Effector memory CD4-positive, alpha-beta T cell (primary cell): ENCODE results near the gene SPAAR.

ENCODE experiments used
- DNase-seq, 3 donors: peaks; one replicate each; pipeline ENCODE4 v3.0.0-alpha.2; 2020
- H3K27ac ChIP-seq: 2 replicates; pipeline ENCODE4 v1.7.0; 2013; ENCODE audit warnings: mild to moderate bottlenecking, low read length, moderate library complexity; ENCODE audit not compliant: insufficient read depth, poor library complexity, severe bottlenecking
- H3K27me3 ChIP-seq: replicated peaks from 2 replicates; pipeline ENCODE4 v1.7.0; 2013; ENCODE audit warnings: mild to moderate bottlenecking, low read length; ENCODE audit not compliant: insufficient read depth, control insufficient read depth, poor library complexity, severe bottlenecking
- H3K36me3 ChIP-seq: 2 replicates; pipeline ENCODE4 v1.7.0; 2013; ENCODE audit warnings: mild to moderate bottlenecking, low read length, moderate library complexity; ENCODE audit not compliant: control insufficient read depth, insufficient read depth
- H3K4me1 ChIP-seq: 2 replicates; pipeline ENCODE4 v1.7.0; 2013; ENCODE audit warnings: low read length, mild to moderate bottlenecking; ENCODE audit not compliant: control insufficient read depth, insufficient read depth, poor library complexity, severe bottlenecking
- H3K4me3 ChIP-seq: 2 replicates; pipeline ENCODE4 v1.7.0; 2013; ENCODE audit warnings: low read length, low read depth, mild to moderate bottlenecking; ENCODE audit not compliant: insufficient read depth, poor library complexity, severe bottlenecking
- H3K9me3 ChIP-seq: 2 replicates; pipeline ENCODE4 v1.7.0; 2013; ENCODE audit warnings: mild to moderate bottlenecking, low read length, moderate library complexity; ENCODE audit not compliant: control insufficient read depth

Gene SPAAR

GRCh38 chr9:35899021-35899420, 10.3 kb upstream of the SPAAR start:
- H3K9me3 ChIP-seq = no peaks in the 10 kb centered on the region
- H3K27me3 ChIP-seq = no peaks in the 10 kb centered on the region
- no peak overlapping the region for H3K4me3 ChIP-seq
- H3K4me1 ChIP-seq = peaks cover 7% of the 10 kb centered on the region
- no peak for DNase-seq
- no peaks in the 10 kb centered on the region for H3K36me3 ChIP-seq
- no peak overlapping the region for H3K27ac ChIP-seq

- Histone ChIP-seq H3K27ac (no peak overlapping the region), H3K27me3 (no peaks in the 10 kb centered on the region), H3K4me3 (no peak overlapping the region), H3K9me3 (no peaks in the 10 kb centered on the region), H3K4me1 (peaks cover 15% of the 10 kb centered on the region), H3K36me3 (no peaks in the 10 kb centered on the region)
- no peak for DNase-seq
These were observed 6.2 kb upstream of the SPAAR start for GRCh38 chr9:35903049-35903448.

GRCh38 chr9:35904338-35904737, 5.0 kb upstream of the SPAAR start:
- peaks cover 28% of the 10 kb centered on the region for H3K4me1 ChIP-seq
- H3K27me3 ChIP-seq = no peaks in the 10 kb centered on the region
- H3K27ac ChIP-seq = no peak overlapping the region
- no peak for DNase-seq
- H3K9me3 ChIP-seq = no peaks in the 10 kb centered on the region
- H3K4me3 ChIP-seq = no peak overlapping the region
- no peaks in the 10 kb centered on the region for H3K36me3 ChIP-seq

- Histone ChIP-seq H3K4me1 (peaks cover 37% of the 10 kb centered on the region), H3K27ac (no peak overlapping the region)
- DNase-seq = no peak
These were observed 4.1 kb upstream of the SPAAR start for GRCh38 chr9:35905051-35905781.

GRCh38 chr9:35905912-35906679, 3.2 kb upstream of the SPAAR start, which contains the start of gene HRCT1:
Gene HRCT1 (plus strand): TSS chr9:35906202. CDS start chr9:35906288, 86 bp downstream.
- no peak within 1 kb of the TSS for H3K4me3 ChIP-seq
- no peaks in the 10 kb centered on the region for H3K27me3 ChIP-seq
- H3K27ac ChIP-seq = no peak within 1 kb of the TSS
- H3K9me3 ChIP-seq = no peaks in the 10 kb centered on the region
- no peaks in the 10 kb centered on the region for H3K36me3 ChIP-seq
- peaks cover 45% of the 10 kb centered on the region for H3K4me1 ChIP-seq
- no peak for DNase-seq

More at GRCh38 chr9:35905051-35905781, 4.1 kb upstream of the SPAAR start:
- H3K36me3 ChIP-seq = no peaks in the 10 kb centered on the region
- no peaks in the 10 kb centered on the region for H3K27me3 ChIP-seq
- H3K9me3 ChIP-seq = no peaks in the 10 kb centered on the region
- H3K4me3 ChIP-seq = no peak overlapping the region

GRCh38 chr9:35906923-35907699, 2.2 kb upstream of the SPAAR start:
- Histone ChIP-seq H3K27ac (no peak overlapping the region), H3K27me3 (no peaks in the 10 kb centered on the region), H3K36me3 (no peaks in the 10 kb centered on the region), H3K4me3 (no peak overlapping the region), H3K4me1 (peaks cover 51% of the 10 kb centered on the region), H3K9me3 (no peaks in the 10 kb centered on the region)
- DNase-seq = no peak

GRCh38 chr9:35907711-35908503, 1.4 kb upstream of the SPAAR start:
- H3K27ac ChIP-seq = no peak overlapping the region
- H3K9me3 ChIP-seq = no peaks in the 10 kb centered on the region
- H3K4me1 ChIP-seq = peaks cover 51% of the 10 kb centered on the region
- no peaks in the 10 kb centered on the region for H3K36me3 ChIP-seq
- H3K4me3 ChIP-seq = peak overlapping the region; percentile 13
- no peaks in the 10 kb centered on the region for H3K27me3 ChIP-seq
- DNase-seq = no peak

GRCh38 chr9:35908504-35909125, 675 bp upstream of the SPAAR start:
- Histone ChIP-seq H3K4me3 (peak overlapping the region; percentile 13), H3K36me3 (no peaks in the 10 kb centered on the region), H3K27ac (no peak overlapping the region), H3K9me3 (no peaks in the 10 kb centered on the region), H3K4me1 (peaks cover 45% of the 10 kb centered on the region), H3K27me3 (no peaks in the 10 kb centered on the region)
- no peak for DNase-seq
